ENCODE results near the gene CST3. TPM values are rescaled to one million over a fixed set of nuclear protein-coding genes. Genes with fewer than 3 reads are reported as not detected.

CST3 gene
- total RNA-seq, 4 donors from 2014 or later = 607 to 1,755 (median 1,289) TPM

DNA sequence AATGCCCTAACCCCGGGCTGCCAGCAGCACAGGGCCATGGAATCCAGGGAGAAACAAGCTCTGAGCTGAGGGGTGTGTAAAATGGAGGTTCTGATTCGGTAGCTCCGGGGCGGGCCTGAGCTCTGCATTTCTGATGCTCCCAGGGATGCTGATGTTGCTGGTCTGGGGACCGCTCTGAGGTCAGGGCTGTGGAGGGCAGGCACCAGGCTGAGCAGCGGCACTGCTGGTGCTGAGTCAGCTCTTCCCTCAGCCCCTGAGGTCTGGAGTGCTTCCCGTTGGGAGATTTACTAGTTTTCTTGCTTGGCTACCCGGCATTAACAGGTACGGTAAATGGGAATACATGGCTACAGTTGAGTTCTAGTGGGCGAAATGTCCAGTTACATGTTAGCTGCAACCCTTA lies 18.6 kb upstream of the CST3 start:
- no peak for DNase-seq
- no peak for TF ChIP-seq EP300 (IDR thresholded peaks at IDR 0.05; ENCODE audit: low read depth)
- no peak for TF ChIP-seq POLR2A (IDR thresholded peaks at IDR 0.05)
- TF ChIP-seq, protein P1, sequence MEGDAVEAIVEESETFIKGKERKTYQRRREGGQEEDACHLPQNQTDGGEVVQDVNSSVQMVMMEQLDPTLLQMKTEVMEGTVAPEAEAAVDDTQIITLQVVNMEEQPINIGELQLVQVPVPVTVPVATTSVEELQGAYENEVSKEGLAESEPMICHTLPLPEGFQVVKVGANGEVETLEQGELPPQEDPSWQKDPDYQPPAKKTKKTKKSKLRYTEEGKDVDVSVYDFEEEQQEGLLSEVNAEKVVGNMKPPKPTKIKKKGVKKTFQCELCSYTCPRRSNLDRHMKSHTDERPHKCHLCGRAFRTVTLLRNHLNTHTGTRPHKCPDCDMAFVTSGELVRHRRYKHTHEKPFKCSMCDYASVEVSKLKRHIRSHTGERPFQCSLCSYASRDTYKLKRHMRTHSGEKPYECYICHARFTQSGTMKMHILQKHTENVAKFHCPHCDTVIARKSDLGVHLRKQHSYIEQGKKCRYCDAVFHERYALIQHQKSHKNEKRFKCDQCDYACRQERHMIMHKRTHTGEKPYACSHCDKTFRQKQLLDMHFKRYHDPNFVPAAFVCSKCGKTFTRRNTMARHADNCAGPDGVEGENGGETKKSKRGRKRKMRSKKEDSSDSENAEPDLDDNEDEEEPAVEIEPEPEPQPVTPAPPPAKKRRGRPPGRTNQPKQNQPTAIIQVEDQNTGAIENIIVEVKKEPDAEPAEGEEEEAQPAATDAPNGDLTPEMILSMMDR (IDR thresholded peaks at IDR 0.05) = no peak
- TF ChIP-seq POLR2AphosphoS5 (IDR thresholded peaks at IDR 0.05) = no peak
- 84 to 96% methylated on average over 3 to 10 of the region's 10 CpGs for WGBS, 2 donors (ENCODE audit: low coverage in 1 of 2)
- peaks cover 0 to 14% (median 8%) of the 10 kb centered on the region in 4 donors for H3K4me1 ChIP-seq
- intact Hi-C loops (cut with DNase I; ENCODE audit: low total_unique reads) (no loop called here), in situ Hi-C loops (cut with MboI; ENCODE audit: low pct_ligation_motif_present in 1 of 4, low pct_unique_long_range_greater_than_20kb in 1 of 4, low sequenced_read_pairs in 3 of 4) (no loop called here)
- H3K27ac ChIP-seq = peak overlapping the region; percentile 26 to 67 (median 48)
- no peaks in the 10 kb centered on the region for H3K9me3 ChIP-seq
- no peak overlapping the region for H3K4me3 ChIP-seq
- no peaks in the 10 kb centered on the region for H3K36me3 ChIP-seq
- H3K27me3 ChIP-seq = no peaks in the 10 kb centered on the region

DNA sequence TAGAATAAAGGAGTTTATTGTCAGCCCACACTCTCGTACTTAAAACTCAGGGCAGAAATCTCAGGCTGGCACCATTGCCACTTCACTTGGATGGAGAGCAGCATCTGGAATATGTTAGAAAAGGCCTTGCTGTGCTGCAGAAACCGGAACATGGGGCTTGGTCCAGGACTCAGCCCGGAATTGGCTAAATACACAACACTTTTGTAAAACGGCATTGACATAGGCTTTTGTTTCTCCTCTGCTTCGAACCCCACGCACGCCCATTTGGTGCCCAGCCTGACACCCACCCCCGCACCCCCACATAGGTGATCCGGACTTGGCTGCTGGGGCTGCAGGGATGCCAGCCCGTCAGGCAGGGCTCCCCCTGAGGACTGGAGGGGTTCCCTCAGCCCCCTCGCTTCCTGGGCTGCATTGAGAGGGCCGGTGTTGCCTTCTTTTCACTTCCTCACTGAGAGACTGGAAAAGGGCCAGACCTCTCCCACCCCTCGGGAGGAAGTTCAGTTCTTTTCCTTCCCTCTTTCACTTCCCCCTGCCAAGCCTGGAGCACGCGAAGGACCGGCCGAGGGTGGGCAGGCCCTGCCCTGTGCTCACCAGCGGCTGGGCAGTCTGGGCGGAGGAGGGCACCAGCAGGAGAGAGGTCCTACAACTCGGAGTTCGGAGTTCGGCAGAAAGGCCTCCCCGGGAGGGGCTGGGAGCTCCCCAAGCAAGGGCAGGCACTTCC lies 17.9 kb upstream of the CST3 start:
- peaks cover 0 to 14% (median 5%) of the 10 kb centered on the region in 4 donors for H3K4me1 ChIP-seq
- DNase-seq = peak; percentile 36
- no peak overlapping the region for H3K4me3 ChIP-seq
- no peaks in the 10 kb centered on the region for H3K36me3 ChIP-seq
- whole genome bisulfite sequencing, 2 donors (ENCODE audit: low coverage in 1 of 2) = 62% methylated on average over 23 of the region's 23 CpGs; no CpG with 5 or more reads in 1 of the 2 donors
- intact Hi-C loops (cut with DNase I; ENCODE audit: low total_unique reads) = no loop called here
- in situ Hi-C loops (cut with MboI; ENCODE audit: low pct_ligation_motif_present in 1 of 4, low pct_unique_long_range_greater_than_20kb in 1 of 4, low sequenced_read_pairs in 3 of 4) = no loop called here
- H3K27ac ChIP-seq = peak overlapping the region; percentile 31 to 67 (median 48)
- no peaks in the 10 kb centered on the region for H3K9me3 ChIP-seq
- TF ChIP-seq POLR2AphosphoS5 (IDR thresholded peaks at IDR 0.05) (no peak), EP300 (IDR thresholded peaks at IDR 0.05; ENCODE audit: low read depth) (no peak), POLR2A (IDR thresholded peaks at IDR 0.05) (no peak)
- TF ChIP-seq, protein P1 (IDR thresholded peaks at IDR 0.05) = no peak
- no peaks in the 10 kb centered on the region for H3K27me3 ChIP-seq

DNA sequence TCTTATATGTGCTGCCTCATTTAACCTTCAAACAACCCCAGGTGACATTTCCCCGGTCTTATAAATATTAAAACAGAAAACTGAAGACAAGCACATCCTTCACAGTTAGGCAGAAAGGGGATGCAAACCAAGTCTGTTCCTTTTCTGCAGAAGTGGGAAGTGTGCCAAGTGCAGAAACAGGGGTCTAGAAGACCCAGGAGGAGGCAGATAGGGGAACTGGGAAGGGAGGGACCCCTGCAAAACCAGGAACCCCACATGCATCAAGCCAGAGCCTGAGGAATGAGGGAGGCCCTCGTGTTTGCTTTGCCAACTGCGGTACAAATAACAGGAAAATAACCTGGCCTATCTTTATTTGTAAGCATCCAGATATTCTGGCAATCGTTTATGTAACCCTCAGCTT lies 17.0 kb upstream of the CST3 start:
- TF ChIP-seq, protein P1 (IDR thresholded peaks at IDR 0.05) = no peak
- TF ChIP-seq POLR2AphosphoS5 (IDR thresholded peaks at IDR 0.05) = no peak
- no peak for TF ChIP-seq POLR2A (IDR thresholded peaks at IDR 0.05)
- no peak for TF ChIP-seq EP300 (IDR thresholded peaks at IDR 0.05; ENCODE audit: low read depth)
- DNase-seq = no peak
- peak overlapping the region in 2 of 4 donors; percentile 31 to 64 for H3K27ac ChIP-seq
- H3K9me3 ChIP-seq = no peaks in the 10 kb centered on the region
- H3K4me3 ChIP-seq = no peak overlapping the region
- H3K4me1 ChIP-seq = peaks cover 0 to 14% (median 3%) of the 10 kb centered on the region in 4 donors
- in situ Hi-C loops (cut with MboI; ENCODE audit: low pct_ligation_motif_present in 1 of 4, low pct_unique_long_range_greater_than_20kb in 1 of 4, low sequenced_read_pairs in 3 of 4) (no loop called here), intact Hi-C loops (cut with DNase I; ENCODE audit: low total_unique reads) (no loop called here)
- 60 to 67% methylated on average over 3 to 4 of the region's 4 CpGs for WGBS, 2 donors (ENCODE audit: low coverage in 1 of 2)
- no peaks in the 10 kb centered on the region for H3K27me3 ChIP-seq
- H3K36me3 ChIP-seq = no peaks in the 10 kb centered on the region

DNA sequence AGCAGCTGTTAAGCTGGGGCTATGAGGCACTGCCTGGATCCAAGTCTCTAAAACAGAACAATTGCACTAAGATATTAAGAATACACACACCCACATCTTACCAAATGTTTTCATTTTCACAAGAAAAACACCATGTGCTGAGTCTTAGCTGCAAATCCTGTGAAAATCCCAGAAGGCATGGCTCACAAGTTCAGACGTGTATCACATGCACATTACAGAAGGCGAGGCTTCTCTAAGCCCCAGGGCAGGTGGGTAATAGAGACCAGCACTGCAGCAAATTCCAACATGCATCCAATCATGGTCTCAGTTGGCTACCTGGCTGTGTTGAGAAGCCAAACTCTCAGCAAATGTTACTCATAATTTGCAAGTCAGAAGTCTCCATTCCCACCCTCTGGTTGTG lies 16.2 kb upstream of the CST3 start:
- intact Hi-C loops (cut with DNase I; ENCODE audit: low total_unique reads) (no loop called here), in situ Hi-C loops (cut with MboI; ENCODE audit: low pct_ligation_motif_present in 1 of 4, low pct_unique_long_range_greater_than_20kb in 1 of 4, low sequenced_read_pairs in 3 of 4) (no loop called here)
- Histone ChIP-seq H3K27ac (no peak overlapping the region), H3K36me3 (no peaks in the 10 kb centered on the region), H3K4me1 (peaks cover 0 to 14% (median 3%) of the 10 kb centered on the region in 4 donors), H3K9me3 (no peaks in the 10 kb centered on the region), H3K27me3 (no peaks in the 10 kb centered on the region), H3K4me3 (no peak overlapping the region)
- 58% methylated on average over 2 of the region's 2 CpGs; no CpG with 5 or more reads in 1 of the 2 donors for WGBS, 2 donors (ENCODE audit: low coverage in 1 of 2)
- TF ChIP-seq POLR2A (IDR thresholded peaks at IDR 0.05) = no peak
- TF ChIP-seq, protein P1 (IDR thresholded peaks at IDR 0.05) = no peak
- TF ChIP-seq EP300 (IDR thresholded peaks at IDR 0.05; ENCODE audit: low read depth) = no peak
- no peak for TF ChIP-seq POLR2AphosphoS5 (IDR thresholded peaks at IDR 0.05)
- no peak for DNase-seq
